ENCODE measurements around the gene TNIP2. TPM values are rescaled to one million over a fixed set of nuclear protein-coding genes. Genes with fewer than 3 reads are reported as not detected.
A peak's percentile ranks its signal among the peaks of the same experiment; 100 is the strongest.

Gene TNIP2
- total and polyA plus RNA-seq, 2 of the 13 experiments (the other 11 are each of a cell fraction or from before 2014, with no cell fraction given): 25.6 to 38.0 TPM

DNA sequence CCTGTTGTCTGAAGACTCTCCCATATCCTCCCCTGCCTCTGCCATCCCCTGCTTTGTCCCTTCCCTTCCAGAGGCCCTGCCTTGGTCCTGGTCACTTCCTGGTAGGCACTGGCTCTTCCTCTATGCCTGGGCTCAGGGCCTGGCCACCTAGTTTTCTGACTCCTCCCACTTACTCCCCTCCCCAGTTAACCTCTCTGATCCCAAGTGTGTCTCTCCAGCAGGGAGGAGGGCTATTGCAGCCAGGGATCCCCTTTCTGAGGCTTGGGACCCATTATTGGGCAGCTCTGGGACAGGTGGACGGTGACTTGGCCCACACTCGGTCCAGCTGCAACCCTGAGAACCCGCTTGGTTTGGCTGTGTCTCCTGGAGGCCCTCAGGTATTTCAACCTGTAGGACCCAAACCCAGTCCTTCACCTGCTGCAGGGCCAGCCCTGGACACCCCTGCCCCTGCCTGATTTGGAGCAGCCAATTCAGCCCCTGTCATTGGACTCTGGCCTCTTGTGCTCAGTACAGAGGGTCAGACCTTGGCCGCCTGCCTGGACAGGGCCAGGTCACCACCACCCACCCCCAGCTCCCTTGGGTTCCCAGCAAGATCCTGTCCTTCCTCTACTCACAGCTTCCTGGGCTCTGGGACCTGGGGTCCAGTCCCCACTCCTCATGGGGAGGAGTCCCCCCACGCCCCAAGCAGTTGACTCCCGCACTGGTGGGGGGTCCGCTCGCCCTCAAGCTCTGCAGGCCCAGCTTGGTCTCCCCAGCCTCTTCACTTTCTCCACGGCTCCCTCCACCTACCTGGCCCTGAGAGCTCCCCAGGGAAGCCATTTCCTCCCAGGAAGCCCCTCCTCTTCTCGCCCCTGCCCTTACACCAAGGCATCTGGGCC is 35.6 kb upstream of the TNIP2 start (continued):
- TF ChIP-seq ZNF501 (CRISPR knock-in tag; IDR thresholded peaks at IDR 0.05) (no peak), ZSCAN22 (CRISPR knock-in tag; IDR thresholded peaks at IDR 0.05) (no peak), NR2C2 (CRISPR knock-in tag; IDR thresholded peaks at IDR 0.05; ENCODE audit: borderline replicate concordance) (no peak; the same call in 1 of the 2 replicates), AHR (CRISPR knock-in tag; IDR thresholded peaks at IDR 0.05) (no peak), CCDC6 (CRISPR knock-in tag; IDR thresholded peaks at IDR 0.05) (0 out of 2 replicates have a peak, but pooled peaks have one; percentile 49), ZNF773 (CRISPR knock-in tag; IDR thresholded peaks at IDR 0.05; ENCODE audit: borderline replicate concordance) (no peak), ZNF614 (CRISPR knock-in tag; IDR thresholded peaks at IDR 0.05; ENCODE audit: borderline replicate concordance) (no peak), MLLT10 (CRISPR knock-in tag; IDR thresholded peaks at IDR 0.05) (no peak), HNF4G (IDR thresholded peaks at IDR 0.05; ENCODE audit: borderline replicate concordance, low read depth, low read length) (peak; percentile 87), HNF4G (CRISPR knock-in tag; IDR thresholded peaks at IDR 0.05; ENCODE audit: borderline replicate concordance, low read depth) (peak; percentile 51), ZNF776 (CRISPR knock-in tag; IDR thresholded peaks at IDR 0.05) (no peak), HDAC6 (IDR thresholded peaks at IDR 0.05; ENCODE audit: low read depth, low read length) (no peak), SAP130 (CRISPR knock-in tag; IDR thresholded peaks at IDR 0.05; ENCODE audit: low read depth) (peak; percentile 65), SIN3B (IDR thresholded peaks at IDR 0.05; ENCODE audit: low read length) (no peak), TMF1 (CRISPR knock-in tag; IDR thresholded peaks at IDR 0.05; ENCODE audit: low read depth) (no peak), ZBTB7B (CRISPR knock-in tag; IDR thresholded peaks at IDR 0.05) (peak; percentile 47; the same call in 1 of the 2 replicates), ZFY (CRISPR knock-in tag; IDR thresholded peaks at IDR 0.05) (peak; percentile 7; the same call in 1 of the 2 replicates)
- TF ChIP-seq, protein P1, sequence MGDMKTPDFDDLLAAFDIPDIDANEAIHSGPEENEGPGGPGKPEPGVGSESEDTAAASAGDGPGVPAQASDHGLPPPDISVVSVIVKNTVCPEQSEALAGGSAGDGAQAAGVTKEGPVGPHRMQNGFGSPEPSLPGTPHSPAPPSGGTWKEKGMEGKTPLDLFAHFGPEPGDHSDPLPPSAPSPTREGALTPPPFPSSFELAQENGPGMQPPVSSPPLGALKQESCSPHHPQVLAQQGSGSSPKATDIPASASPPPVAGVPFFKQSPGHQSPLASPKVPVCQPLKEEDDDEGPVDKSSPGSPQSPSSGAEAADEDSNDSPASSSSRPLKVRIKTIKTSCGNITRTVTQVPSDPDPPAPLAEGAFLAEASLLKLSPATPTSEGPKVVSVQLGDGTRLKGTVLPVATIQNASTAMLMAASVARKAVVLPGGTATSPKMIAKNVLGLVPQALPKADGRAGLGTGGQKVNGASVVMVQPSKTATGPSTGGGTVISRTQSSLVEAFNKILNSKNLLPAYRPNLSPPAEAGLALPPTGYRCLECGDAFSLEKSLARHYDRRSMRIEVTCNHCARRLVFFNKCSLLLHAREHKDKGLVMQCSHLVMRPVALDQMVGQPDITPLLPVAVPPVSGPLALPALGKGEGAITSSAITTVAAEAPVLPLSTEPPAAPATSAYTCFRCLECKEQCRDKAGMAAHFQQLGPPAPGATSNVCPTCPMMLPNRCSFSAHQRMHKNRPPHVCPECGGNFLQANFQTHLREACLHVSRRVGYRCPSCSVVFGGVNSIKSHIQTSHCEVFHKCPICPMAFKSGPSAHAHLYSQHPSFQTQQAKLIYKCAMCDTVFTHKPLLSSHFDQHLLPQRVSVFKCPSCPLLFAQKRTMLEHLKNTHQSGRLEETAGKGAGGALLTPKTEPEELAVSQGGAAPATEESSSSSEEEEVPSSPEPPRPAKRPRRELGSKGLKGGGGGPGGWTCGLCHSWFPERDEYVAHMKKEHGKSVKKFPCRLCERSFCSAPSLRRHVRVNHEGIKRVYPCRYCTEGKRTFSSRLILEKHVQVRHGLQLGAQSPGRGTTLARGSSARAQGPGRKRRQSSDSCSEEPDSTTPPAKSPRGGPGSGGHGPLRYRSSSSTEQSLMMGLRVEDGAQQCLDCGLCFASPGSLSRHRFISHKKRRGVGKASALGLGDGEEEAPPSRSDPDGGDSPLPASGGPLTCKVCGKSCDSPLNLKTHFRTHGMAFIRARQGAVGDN (CRISPR knock-in tag; IDR thresholded peaks at IDR 0.05): peak; percentile 1
- TF ChIP-seq, protein P2, sequence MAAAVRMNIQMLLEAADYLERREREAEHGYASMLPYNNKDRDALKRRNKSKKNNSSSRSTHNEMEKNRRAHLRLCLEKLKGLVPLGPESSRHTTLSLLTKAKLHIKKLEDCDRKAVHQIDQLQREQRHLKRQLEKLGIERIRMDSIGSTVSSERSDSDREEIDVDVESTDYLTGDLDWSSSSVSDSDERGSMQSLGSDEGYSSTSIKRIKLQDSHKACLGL (CRISPR knock-in tag; IDR thresholded peaks at IDR 0.05): peak; percentile 3; the same call in 1 of the 2 replicates
- TF ChIP-seq, protein P3, sequence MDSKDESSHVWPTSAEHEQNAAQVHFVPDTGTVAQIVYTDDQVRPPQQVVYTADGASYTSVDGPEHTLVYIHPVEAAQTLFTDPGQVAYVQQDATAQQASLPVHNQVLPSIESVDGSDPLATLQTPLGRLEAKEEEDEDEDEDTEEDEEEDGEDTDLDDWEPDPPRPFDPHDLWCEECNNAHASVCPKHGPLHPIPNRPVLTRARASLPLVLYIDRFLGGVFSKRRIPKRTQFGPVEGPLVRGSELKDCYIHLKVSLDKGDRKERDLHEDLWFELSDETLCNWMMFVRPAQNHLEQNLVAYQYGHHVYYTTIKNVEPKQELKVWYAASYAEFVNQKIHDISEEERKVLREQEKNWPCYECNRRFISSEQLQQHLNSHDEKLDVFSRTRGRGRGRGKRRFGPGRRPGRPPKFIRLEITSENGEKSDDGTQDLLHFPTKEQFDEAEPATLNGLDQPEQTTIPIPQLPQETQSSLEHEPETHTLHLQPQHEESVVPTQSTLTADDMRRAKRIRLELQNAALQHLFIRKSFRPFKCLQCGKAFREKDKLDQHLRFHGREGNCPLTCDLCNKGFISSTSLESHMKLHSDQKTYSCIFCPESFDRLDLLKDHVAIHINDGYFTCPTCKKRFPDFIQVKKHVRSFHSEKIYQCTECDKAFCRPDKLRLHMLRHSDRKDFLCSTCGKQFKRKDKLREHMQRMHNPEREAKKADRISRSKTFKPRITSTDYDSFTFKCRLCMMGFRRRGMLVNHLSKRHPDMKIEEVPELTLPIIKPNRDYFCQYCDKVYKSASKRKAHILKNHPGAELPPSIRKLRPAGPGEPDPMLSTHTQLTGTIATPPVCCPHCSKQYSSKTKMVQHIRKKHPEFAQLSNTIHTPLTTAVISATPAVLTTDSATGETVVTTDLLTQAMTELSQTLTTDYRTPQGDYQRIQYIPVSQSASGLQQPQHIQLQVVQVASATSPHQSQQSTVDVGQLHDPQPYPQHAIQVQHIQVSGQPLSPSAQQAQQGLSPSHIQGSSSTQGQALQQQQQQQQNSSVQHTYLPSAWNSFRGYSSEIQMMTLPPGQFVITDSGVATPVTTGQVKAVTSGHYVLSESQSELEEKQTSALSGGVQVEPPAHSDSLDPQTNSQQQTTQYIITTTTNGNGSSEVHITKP (CRISPR knock-in tag; IDR thresholded peaks at IDR 0.05; ENCODE audit: low read depth): peak; percentile 84; the same call in 1 of the 2 replicates
